BLaER1 (cell line): ENCODE results near the gene C2orf76.
"Not testable (repeated sequence)": the region's sequence is repeated elsewhere in the genome, so short reads cannot be mapped to it uniquely, and the experiment has no call there.

ENCODE experiments used
- H3K27ac ChIP-seq: shearing (Covaris generic); formaldehyde crosslinking; 2 replicates; pipeline ENCODE4 v1.8.1; 2022
- H3K27me3 ChIP-seq: shearing (Covaris generic); formaldehyde crosslinking; 2 replicates; pipeline ENCODE4 v1.8.1; 2022
- H3K36me3 ChIP-seq: shearing (Covaris generic); formaldehyde crosslinking; 2 replicates; pipeline ENCODE4 v1.8.1; 2022
- H3K4me1 ChIP-seq: shearing (Covaris generic); formaldehyde crosslinking; 2 replicates; pipeline ENCODE4 v1.8.1; 2022
- H3K4me2 ChIP-seq: shearing (Covaris generic); formaldehyde crosslinking; 2 replicates; pipeline ENCODE4 v1.8.1; 2022
- H3K4me3 ChIP-seq: shearing (Covaris generic); formaldehyde crosslinking; 2 replicates; pipeline ENCODE4 v1.8.1; 2022
- H3K9ac ChIP-seq: shearing (Covaris generic); formaldehyde crosslinking; 2 replicates; pipeline ENCODE4 v1.8.1; 2022
- H3K9me3 ChIP-seq: shearing (Covaris generic); formaldehyde crosslinking; 2 replicates; pipeline ENCODE4 v1.8.1; 2022
- H4K20me1 ChIP-seq: shearing (Covaris generic); formaldehyde crosslinking; 2 replicates; pipeline ENCODE4 v1.8.1; 2022
- Cebpa-rat ChIP-seq: shearing (Covaris generic); IDR thresholded peaks from 2 replicates; pipeline ENCODE4 v1.8.1; 2022

Gene C2orf76

DNA sequence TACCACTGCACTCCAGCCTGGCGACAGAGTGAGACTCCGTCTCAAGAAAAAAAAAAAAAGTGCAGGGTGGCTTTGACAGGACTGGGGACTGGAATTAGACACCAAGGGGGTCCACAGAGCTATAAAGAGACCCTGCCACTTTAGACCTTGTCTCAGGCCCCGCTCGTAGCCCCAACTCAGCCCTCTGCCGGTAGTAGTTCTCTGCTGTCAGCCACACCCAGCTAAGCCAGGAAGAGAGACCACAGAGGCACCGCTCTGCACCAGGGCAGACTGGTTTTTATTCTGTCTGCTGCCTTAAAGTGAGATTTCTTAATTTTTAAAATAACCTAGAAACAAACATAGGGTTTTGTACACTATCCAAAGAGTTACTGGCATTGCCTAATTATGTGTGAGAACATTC lies 77.0 kb downstream of the C2orf76 start:
- no peaks in the 10 kb centered on the region for H4K20me1 ChIP-seq
- H3K27me3 ChIP-seq, result no peaks in the 10 kb centered on the region
- no peak overlapping the region for H3K4me2 ChIP-seq
- no peak for TF ChIP-seq Cebpa-rat
- no peaks in the 10 kb centered on the region for H3K36me3 ChIP-seq
- no peak overlapping the region for H3K9ac ChIP-seq
- H3K4me1 ChIP-seq, result no peaks in the 10 kb centered on the region
- no peaks in the 10 kb centered on the region for H3K9me3 ChIP-seq
- H3K4me3 ChIP-seq, result no peak overlapping the region
- H3K27ac ChIP-seq, result no peak overlapping the region

DNA sequence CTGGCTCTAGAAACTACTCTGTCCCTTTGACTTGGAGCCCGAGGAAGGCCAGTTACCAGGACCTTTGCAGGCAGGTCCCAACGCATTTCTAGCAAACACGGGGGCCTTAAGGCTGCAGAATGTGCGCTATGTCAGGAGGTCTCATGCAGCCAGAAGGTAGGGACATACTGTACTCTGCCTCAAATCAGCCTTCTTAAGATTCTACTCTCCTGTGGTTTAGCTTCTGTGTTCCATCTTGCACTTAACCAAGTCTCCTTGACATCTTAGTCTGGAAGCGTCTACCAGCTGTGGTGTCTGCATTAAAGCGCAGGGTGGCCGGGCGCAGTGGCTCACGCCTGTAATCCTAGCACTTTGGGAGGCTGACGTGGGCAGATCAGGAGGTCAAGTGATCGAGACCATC lies 77.5 kb downstream of the C2orf76 start:
- Histone ChIP-seq H3K27ac (no peak overlapping the region), H3K9me3 (no peaks in the 10 kb centered on the region), H3K4me1 (no peaks in the 10 kb centered on the region), H3K4me3 (no peak overlapping the region), H3K9ac (no peak overlapping the region), H3K4me2 (no peak overlapping the region), H4K20me1 (no peaks in the 10 kb centered on the region), H3K27me3 (no peaks in the 10 kb centered on the region), H3K36me3 (no peaks in the 10 kb centered on the region)
- TF ChIP-seq Cebpa-rat, result no peak

- Histone ChIP-seq H3K4me3 (no peak overlapping the region), H3K36me3 (no peaks in the 10 kb centered on the region), H3K27me3 (no peaks in the 10 kb centered on the region), H3K9ac (no peak overlapping the region), H4K20me1 (no peaks in the 10 kb centered on the region), H3K27ac (no peak overlapping the region), H3K9me3 (no peaks in the 10 kb centered on the region), H3K4me1 (no peaks in the 10 kb centered on the region), H3K4me2 (no peak overlapping the region)
- no peak for TF ChIP-seq Cebpa-rat
Measured at GRCh38 chr2:119288576-119288975, 78.1 kb downstream of the C2orf76 start.

- no peak overlapping the region for H3K4me3 ChIP-seq
- H3K36me3 ChIP-seq, result no peaks in the 10 kb centered on the region
- no peaks in the 10 kb centered on the region for H4K20me1 ChIP-seq
- TF ChIP-seq Cebpa-rat, result no peak
- no peak overlapping the region for H3K27ac ChIP-seq
- no peak overlapping the region for H3K4me2 ChIP-seq
- no peak overlapping the region for H3K9ac ChIP-seq
- H3K4me1 ChIP-seq, result 0 out of 2 replicates have a peak, but pooled peaks cover 5% of the 10 kb centered on the region
- no peaks in the 10 kb centered on the region for H3K9me3 ChIP-seq
- H3K27me3 ChIP-seq, result no peaks in the 10 kb centered on the region
Measured at GRCh38 chr2:119286661-119287060, 80.0 kb downstream of the C2orf76 start.

- Histone ChIP-seq H3K27me3 (no peaks in the 10 kb centered on the region), H3K4me3 (no peak overlapping the region), H3K4me1 (0 out of 2 replicates have a peak, but pooled peaks cover 5% of the 10 kb centered on the region), H3K4me2 (no peak overlapping the region), H3K9me3 (no peaks in the 10 kb centered on the region), H3K27ac (no peak overlapping the region), H3K36me3 (no peaks in the 10 kb centered on the region), H3K9ac (no peak overlapping the region), H4K20me1 (no peaks in the 10 kb centered on the region)
- no peak for TF ChIP-seq Cebpa-rat
Measured at GRCh38 chr2:119283873-119284331, 82.7 kb downstream of the C2orf76 start.

DNA sequence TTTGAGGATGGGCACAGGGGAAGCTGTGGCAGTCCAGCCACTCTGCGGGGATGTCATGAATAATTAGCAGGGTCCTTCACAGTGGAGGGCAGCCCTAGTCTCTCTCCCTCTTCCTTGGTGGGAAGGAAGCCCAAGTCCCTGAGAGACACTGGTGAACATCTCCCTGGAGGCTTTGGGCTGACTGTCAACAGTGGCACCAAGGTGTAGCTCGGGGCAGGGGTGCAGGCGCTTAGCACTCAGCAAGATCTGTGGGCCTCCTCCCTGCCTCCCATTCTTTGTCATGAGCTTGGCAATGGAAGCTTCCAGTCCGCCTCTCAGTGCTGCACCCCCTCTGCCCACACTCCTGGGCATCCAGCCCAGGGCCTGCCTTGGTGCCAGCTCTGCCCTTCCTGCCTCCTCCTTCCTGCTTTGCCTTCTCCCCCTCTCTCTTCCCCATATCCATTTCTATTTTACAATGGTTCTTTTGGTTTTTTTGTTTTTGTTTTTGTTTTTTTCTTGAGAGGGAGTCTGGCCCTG lies 83.6 kb downstream of the C2orf76 start:
- 0 out of 2 replicates have a peak, but pooled peaks cover 5% of the 10 kb centered on the region for H3K4me1 ChIP-seq
- H3K36me3 ChIP-seq, result no peaks in the 10 kb centered on the region
- no peaks in the 10 kb centered on the region for H3K9me3 ChIP-seq
- H3K27me3 ChIP-seq, result no peaks in the 10 kb centered on the region
- no peak overlapping the region; the same call in 1 of the 2 replicates for H3K4me2 ChIP-seq
- H4K20me1 ChIP-seq, result no peaks in the 10 kb centered on the region
- no peak overlapping the region for H3K27ac ChIP-seq
- no peak for TF ChIP-seq Cebpa-rat
- H3K9ac ChIP-seq, result no peak overlapping the region
- H3K4me3 ChIP-seq, result no peak overlapping the region

DNA sequence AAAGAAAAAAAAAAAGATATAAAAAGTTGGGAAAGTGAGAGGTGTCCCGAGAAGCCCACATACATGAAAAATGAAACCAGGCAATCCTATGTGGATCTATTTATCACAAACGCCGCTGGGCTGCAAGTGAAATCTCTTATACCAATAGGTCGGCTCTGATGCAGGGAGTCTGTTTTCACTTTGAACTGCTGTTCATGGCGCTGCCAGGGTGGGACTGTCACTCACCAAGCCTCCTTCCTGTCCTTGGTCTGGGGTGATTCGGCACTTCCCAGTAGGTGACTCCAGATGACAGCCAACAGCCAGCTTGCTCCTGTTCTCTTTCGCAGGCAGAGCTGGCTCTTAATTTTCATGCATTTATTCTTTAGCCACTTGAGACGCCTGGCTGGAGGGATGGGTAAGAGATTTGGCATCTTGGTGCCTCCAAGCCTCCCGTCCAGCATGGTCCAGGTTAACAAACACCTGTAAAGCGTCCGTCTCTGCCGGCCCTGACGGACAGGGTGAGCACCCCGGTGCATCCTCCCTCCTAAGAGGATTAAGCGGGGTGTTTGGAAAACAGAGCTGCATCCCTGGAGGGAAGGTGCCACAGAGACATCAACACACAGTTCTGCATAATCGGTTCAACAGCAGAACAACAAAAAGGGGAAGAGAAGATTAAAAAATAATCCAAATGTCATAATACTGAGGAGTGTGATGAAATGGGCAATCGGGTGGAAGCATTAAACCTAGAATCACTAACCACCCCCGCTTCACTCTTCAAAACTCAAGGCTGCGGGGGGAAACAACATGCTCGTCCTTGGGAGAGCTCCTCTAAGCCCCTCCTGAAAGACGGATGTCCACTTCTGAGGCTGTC lies 84.3 kb downstream of the C2orf76 start:
- Histone ChIP-seq H3K4me2 (no peak overlapping the region), H3K27ac (no peak overlapping the region), H3K9me3 (no peaks in the 10 kb centered on the region), H3K9ac (no peak overlapping the region), H3K27me3 (no peaks in the 10 kb centered on the region), H3K36me3 (no peaks in the 10 kb centered on the region), H3K4me1 (0 out of 2 replicates have a peak, but pooled peaks cover 5% of the 10 kb centered on the region), H4K20me1 (no peaks in the 10 kb centered on the region), H3K4me3 (no peak overlapping the region)
- no peak for TF ChIP-seq Cebpa-rat

GRCh38 chr2:119280680-119281079 lies 86.0 kb downstream of the C2orf76 start:
- 0 out of 2 replicates have a peak overlapping the region, but pooled peaks have one; percentile 16 for H3K4me2 ChIP-seq
- no peaks in the 10 kb centered on the region for H4K20me1 ChIP-seq
- H3K4me3 ChIP-seq, result no peak overlapping the region
- H3K27me3 ChIP-seq, result no peaks in the 10 kb centered on the region
- H3K9ac ChIP-seq, result no peak overlapping the region
- no peaks in the 10 kb centered on the region for H3K9me3 ChIP-seq
- no peak for TF ChIP-seq Cebpa-rat
- H3K36me3 ChIP-seq, result no peaks in the 10 kb centered on the region
- 0 out of 2 replicates have a peak, but pooled peaks cover 5% of the 10 kb centered on the region for H3K4me1 ChIP-seq
- no peak overlapping the region for H3K27ac ChIP-seq

DNA sequence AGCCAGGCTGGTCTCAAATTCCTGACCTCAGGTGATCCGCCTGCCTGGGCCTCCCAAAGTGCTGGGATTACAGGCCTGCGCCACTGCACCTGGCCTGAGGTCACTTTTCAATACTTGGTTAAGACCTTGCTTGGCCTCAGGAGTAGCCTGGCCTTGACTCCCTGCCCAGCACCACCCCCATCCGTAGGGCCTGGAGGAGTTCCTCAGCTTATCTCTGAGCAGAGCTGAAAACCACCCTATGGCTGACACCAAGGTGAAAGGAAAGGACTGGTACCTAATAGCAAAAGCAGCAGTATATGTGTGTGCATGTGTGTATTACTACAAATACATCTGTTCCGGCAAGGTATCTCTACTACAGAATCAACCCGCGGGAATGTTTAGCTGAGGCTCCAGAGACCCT lies 87.0 kb downstream of the C2orf76 start:
- H3K27ac ChIP-seq, result no peak overlapping the region

GRCh38 chr2:119278946-119279345 lies 87.7 kb downstream of the C2orf76 start:
- no peak overlapping the region for H3K9ac ChIP-seq
- no peaks in the 10 kb centered on the region for H4K20me1 ChIP-seq
- no peaks in the 10 kb centered on the region for H3K36me3 ChIP-seq
- no peaks in the 10 kb centered on the region for H3K27me3 ChIP-seq
- no peak overlapping the region for H3K27ac ChIP-seq
- H3K4me3 ChIP-seq, result no peak overlapping the region
- H3K4me1 ChIP-seq, result 0 out of 2 replicates have a peak, but pooled peaks cover 5% of the 10 kb centered on the region
- H3K9me3 ChIP-seq, result no peaks in the 10 kb centered on the region
- no peak for TF ChIP-seq Cebpa-rat
- no peak overlapping the region for H3K4me2 ChIP-seq

More for the DNA sequence above, 87.0 kb downstream of the C2orf76 start:
- H3K9ac ChIP-seq, result no peak overlapping the region
- H3K4me2 ChIP-seq, result no peak overlapping the region
- H4K20me1 ChIP-seq, result no peaks in the 10 kb centered on the region
- H3K4me3 ChIP-seq, result no peak overlapping the region
- H3K4me1 ChIP-seq, result 0 out of 2 replicates have a peak, but pooled peaks cover 5% of the 10 kb centered on the region
- H3K9me3 ChIP-seq, result no peaks in the 10 kb centered on the region
- no peaks in the 10 kb centered on the region for H3K27me3 ChIP-seq
- TF ChIP-seq Cebpa-rat, result no peak
- H3K36me3 ChIP-seq, result no peaks in the 10 kb centered on the region

DNA sequence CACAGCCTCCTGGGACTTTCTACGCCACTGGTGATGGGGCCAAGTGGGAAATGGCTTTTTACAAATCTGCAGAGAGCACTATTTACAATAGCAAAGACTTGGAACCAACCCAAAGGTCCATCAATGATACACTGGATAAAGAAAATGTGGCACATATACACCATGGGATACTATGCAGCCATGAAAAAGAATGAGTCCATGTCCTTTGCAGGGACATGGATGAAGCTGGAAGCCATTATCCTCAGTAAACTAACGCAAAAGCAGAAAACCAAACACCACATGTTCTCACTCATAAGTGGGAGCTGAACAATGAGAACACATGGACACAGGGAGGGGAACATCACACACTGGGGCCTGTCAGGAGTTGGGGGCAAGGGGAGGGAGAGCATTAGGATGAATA lies 88.2 kb downstream of the C2orf76 start:
- H3K27me3 ChIP-seq, H3K4me3 ChIP-seq, H3K9me3 ChIP-seq, H3K4me1 ChIP-seq, H4K20me1 ChIP-seq, H3K36me3 ChIP-seq, H3K9ac ChIP-seq, H3K27ac ChIP-seq, H3K4me2 ChIP-seq: not testable (repeated sequence)
